ENCODE measurements around the gene ACER3.

DNA sequence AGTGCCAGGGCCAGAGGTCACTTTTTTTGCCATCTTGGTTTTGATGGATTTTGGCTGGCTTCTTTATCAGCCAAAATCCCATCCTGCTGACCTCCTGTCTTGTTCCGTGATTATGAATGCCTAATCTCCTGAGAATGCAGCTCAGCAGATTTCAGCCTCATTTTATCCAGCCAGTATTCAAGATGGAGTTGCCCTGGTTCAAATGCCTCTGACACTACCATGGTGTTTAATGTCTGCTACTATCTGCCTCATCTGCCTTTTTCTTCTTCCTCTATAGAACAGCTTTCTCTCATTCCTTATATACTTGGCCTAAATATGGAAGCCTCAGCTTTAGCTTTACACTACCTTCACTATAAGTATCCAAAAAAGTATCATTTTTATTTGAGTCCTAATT, 50.7 kb downstream of the ACER3 start:
- TF ChIP-seq HDGF (IDR thresholded peaks at IDR 0.05; ENCODE audit: borderline replicate concordance) (no peak), BHLHE40 (IDR thresholded peaks at IDR 0.05; ENCODE audit: borderline replicate concordance) (no peak), FOXM1 (IDR thresholded peaks at IDR 0.05; ENCODE audit: borderline replicate concordance) (no peak), ARNT (IDR thresholded peaks at IDR 0.05) (no peak), FOXA1 (IDR thresholded peaks at IDR 0.05) (no peak), LEF1 (IDR thresholded peaks at IDR 0.05; ENCODE audit: borderline replicate concordance) (no peak), CTBP1 (IDR thresholded peaks at IDR 0.05; ENCODE audit: borderline replicate concordance) (no peak)

Measured in HEK293T (cell line).